Osteoblast (primary cell): Measurements from ENCODE around the gene TAS1R2. TPM values are rescaled to one million over a fixed set of nuclear protein-coding genes. Genes with fewer than 3 reads are reported as not detected.
"Not testable (repeated sequence)": the region's sequence is repeated elsewhere in the genome, so short reads cannot be mapped to it uniquely, and the experiment has no call there.

ENCODE experiments used
- DNase-seq: peaks from one replicate; pipeline ENCODE4 v3.0.0; 2011; ENCODE audit warnings: low spot score, mixed read lengths; ENCODE audit not compliant: insufficient read length; ENCODE audit errors: missing footprints
- H2AFZ ChIP-seq: 2 replicates; pipeline ENCODE4 v1.6.0; 2011; ENCODE audit warnings: mild to moderate bottlenecking, low read length
- H3K27ac ChIP-seq: 2 replicates; pipeline ENCODE4 v1.5.1; 2011; ENCODE audit warnings: mild to moderate bottlenecking, low read depth, low read length, moderate library complexity
- H3K27me3 ChIP-seq: 2 replicates; pipeline ENCODE4 v1.6.0; 2012; ENCODE audit warnings: mild to moderate bottlenecking, control low read depth, inconsistent platforms, low read length, moderate library complexity; ENCODE audit not compliant: insufficient read depth
- H3K36me3 ChIP-seq: 2 replicates; pipeline ENCODE4 v1.5.1; 2011; ENCODE audit warnings: mild to moderate bottlenecking, low read length, control low read depth, moderate library complexity; ENCODE audit not compliant: insufficient read depth
- H3K4me1 ChIP-seq: 2 replicates; pipeline ENCODE4 v1.5.1; 2011; ENCODE audit warnings: mild to moderate bottlenecking, low read length, control low read depth, moderate library complexity; ENCODE audit not compliant: insufficient read depth
- H3K4me2 ChIP-seq: 2 replicates; pipeline ENCODE4 v1.6.0; 2011; ENCODE audit warnings: mild to moderate bottlenecking, low read length; ENCODE audit not compliant: insufficient read depth
- H3K4me3 ChIP-seq: fragments of 200-600 bp; sonication (generic); 3 replicates; pipeline ENCODE4 v1.5.1; 2012; ENCODE audit warnings: mild to moderate bottlenecking, low read length, inconsistent platforms; ENCODE audit not compliant: insufficient read depth
- H3K79me2 ChIP-seq: 2 replicates; pipeline ENCODE4 v1.6.0; 2012; ENCODE audit warnings: mild to moderate bottlenecking, low read length, control low read depth, inconsistent platforms; ENCODE audit not compliant: insufficient read depth
- H3K9me3 ChIP-seq: 2 replicates; pipeline ENCODE4 v1.5.1; 2011; ENCODE audit warnings: low read depth, low read length, control low read depth
- H4K20me1 ChIP-seq: 2 replicates; pipeline ENCODE4 v1.6.0; 2012; ENCODE audit warnings: mild to moderate bottlenecking, low read length, control low read depth; ENCODE audit not compliant: insufficient read depth
- total RNA-seq: library from RNA; depleted of rRNA; stranded (reverse); fragments of >200 nt; gene quantifications from 2 replicates; pipeline ENCODE4 v1.2.3, GENCODE V29; 2012
- TF ChIP-seq, protein P1 (sequence below): IDR thresholded peaks from 2 replicates; pipeline ENCODE4 v1.5.1; 2011; ENCODE audit warnings: mild to moderate bottlenecking, low read depth, low read length, moderate library complexity; ENCODE audit errors: extremely low read depth

TAS1R2 gene
- total RNA-seq, 1 donor, result not detected

DNA sequence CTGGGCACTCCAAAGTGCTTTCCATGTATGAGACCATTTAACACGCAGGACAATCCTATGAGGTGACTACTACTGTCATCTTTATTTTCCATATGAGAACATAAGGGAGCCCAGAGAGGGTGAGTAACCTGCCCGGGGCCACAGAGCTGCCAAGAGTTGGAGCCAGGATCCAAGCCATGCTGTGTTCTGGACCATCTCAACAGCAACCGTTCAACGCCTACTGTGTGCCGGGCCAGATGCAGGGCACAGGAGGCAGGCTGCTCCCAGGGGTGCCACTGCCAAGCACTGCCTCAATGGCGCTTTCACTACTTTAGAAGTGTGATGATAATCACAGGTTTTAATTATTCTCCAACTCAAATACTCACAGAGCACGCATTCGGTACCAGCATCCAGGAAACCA, 39.1 kb upstream of the TAS1R2 start:
- H3K36me3 ChIP-seq, result no peaks in the 10 kb centered on the region
- H3K4me2 ChIP-seq, result no peak overlapping the region
- H3K9me3 ChIP-seq, result no peaks in the 10 kb centered on the region
- TF ChIP-seq, protein P1, sequence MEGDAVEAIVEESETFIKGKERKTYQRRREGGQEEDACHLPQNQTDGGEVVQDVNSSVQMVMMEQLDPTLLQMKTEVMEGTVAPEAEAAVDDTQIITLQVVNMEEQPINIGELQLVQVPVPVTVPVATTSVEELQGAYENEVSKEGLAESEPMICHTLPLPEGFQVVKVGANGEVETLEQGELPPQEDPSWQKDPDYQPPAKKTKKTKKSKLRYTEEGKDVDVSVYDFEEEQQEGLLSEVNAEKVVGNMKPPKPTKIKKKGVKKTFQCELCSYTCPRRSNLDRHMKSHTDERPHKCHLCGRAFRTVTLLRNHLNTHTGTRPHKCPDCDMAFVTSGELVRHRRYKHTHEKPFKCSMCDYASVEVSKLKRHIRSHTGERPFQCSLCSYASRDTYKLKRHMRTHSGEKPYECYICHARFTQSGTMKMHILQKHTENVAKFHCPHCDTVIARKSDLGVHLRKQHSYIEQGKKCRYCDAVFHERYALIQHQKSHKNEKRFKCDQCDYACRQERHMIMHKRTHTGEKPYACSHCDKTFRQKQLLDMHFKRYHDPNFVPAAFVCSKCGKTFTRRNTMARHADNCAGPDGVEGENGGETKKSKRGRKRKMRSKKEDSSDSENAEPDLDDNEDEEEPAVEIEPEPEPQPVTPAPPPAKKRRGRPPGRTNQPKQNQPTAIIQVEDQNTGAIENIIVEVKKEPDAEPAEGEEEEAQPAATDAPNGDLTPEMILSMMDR, result no peak
- H3K27ac ChIP-seq, result no peak overlapping the region
- no peaks in the 10 kb centered on the region for H3K27me3 ChIP-seq
- H2AFZ ChIP-seq, result no peak overlapping the region
- DNase-seq, result no peak
- peaks cover 2% of the 10 kb centered on the region for H4K20me1 ChIP-seq
- H3K4me3 ChIP-seq, result no peak overlapping the region
- peaks cover 11% of the 10 kb centered on the region for H3K4me1 ChIP-seq
- H3K79me2 ChIP-seq, result no peaks in the 10 kb centered on the region

DNA sequence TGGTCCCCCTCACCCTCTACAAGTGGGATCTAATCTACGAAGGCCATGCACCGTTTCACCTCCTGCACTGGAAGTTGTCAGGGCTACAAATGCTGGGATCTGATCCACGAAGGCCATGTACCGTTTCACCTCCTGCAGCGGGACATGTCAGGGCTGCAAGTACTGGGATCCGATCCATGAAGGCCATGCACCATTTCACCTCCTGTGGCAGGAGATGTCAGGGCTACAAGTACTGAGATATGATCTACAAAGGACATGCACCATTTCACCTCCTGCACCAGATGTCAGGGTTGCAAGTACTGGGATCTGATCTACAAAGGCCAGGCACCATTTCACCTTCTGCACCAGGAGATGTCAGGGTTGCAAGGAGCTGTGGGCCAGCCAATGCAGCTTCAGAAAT, 35.9 kb upstream of the TAS1R2 start:
- Histone ChIP-seq H3K9me3 (no peaks in the 10 kb centered on the region), H2AFZ (no peak overlapping the region), H4K20me1 (no peaks in the 10 kb centered on the region), H3K4me3 (no peak overlapping the region), H3K27me3 (no peaks in the 10 kb centered on the region), H3K4me2 (no peak overlapping the region), H3K79me2 (no peaks in the 10 kb centered on the region), H3K36me3 (no peaks in the 10 kb centered on the region), H3K4me1 (peaks cover 22% of the 10 kb centered on the region), H3K27ac (no peak overlapping the region)
- TF ChIP-seq, protein P1, result no peak
- no peak for DNase-seq

DNA sequence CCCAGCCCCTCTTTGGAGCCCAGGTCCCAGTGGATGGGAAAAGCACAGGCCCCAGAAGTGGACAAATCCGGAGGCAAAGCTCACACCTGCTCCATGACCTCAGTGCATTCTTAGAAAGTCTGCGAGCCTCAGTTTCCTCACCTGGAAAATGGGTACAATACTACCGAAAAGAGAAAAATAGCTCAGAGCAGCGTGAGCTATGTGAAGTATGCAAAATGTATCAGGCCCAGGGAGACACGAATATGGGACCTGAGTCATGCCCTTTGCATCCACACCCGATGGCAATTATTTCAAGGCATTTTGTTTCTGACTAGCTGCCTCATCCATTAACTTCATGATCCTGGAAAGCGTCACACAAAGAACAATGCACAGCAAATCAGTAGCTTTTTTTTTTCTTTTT, 33.7 kb upstream of the TAS1R2 start:
- H3K4me2 ChIP-seq, result no peak overlapping the region
- H3K4me3 ChIP-seq, result no peak overlapping the region
- H3K36me3 ChIP-seq, result no peaks in the 10 kb centered on the region
- H2AFZ ChIP-seq, result no peak overlapping the region
- peak; percentile 88 for DNase-seq
- no peaks in the 10 kb centered on the region for H3K27me3 ChIP-seq
- H3K9me3 ChIP-seq, result no peaks in the 10 kb centered on the region
- peaks cover 22% of the 10 kb centered on the region for H3K4me1 ChIP-seq
- TF ChIP-seq, protein P1, result no peak
- no peak overlapping the region for H3K27ac ChIP-seq
- no peaks in the 10 kb centered on the region for H3K79me2 ChIP-seq
- H4K20me1 ChIP-seq, result no peaks in the 10 kb centered on the region

DNA sequence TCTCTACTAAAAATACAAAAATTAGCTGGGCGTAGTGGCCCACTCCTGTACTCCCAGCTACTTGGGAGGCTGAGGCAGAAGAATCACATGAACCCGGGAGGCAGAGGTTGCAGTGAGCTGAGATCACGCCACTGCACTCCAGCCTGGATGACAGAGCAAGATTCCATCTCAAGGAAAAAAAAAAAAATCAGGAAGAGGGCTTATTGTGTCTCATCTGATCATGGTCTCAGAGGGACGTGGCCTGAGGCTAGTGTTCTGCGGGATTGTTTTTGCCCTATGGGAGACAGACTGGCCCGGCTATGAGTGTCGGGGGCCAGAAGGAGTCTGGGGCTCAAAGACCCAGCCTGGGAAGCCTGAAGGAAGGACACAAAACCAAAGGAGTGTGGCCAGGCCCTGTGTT, 32.4 kb upstream of the TAS1R2 start:
- Histone ChIP-seq H3K27ac (peak overlapping the region; percentile 84), H3K4me1 (peaks cover 22% of the 10 kb centered on the region), H3K4me2 (peak overlapping the region; percentile 9), H2AFZ (peak overlapping the region; percentile 87)
- H3K9me3 ChIP-seq, H3K4me3 ChIP-seq, H4K20me1 ChIP-seq, H3K27me3 ChIP-seq, H3K79me2 ChIP-seq, H3K36me3 ChIP-seq: not testable (repeated sequence)
- peak; percentile 76 for DNase-seq
